H1 (cell line): ENCODE results near the gene C1QTNF1. TPM values are rescaled to one million over a fixed set of nuclear protein-coding genes. Genes with fewer than 3 reads are reported as not detected.

Experiments used
- CTCF ChIA-PET: fragments of 300-600 bp; sonication (Branson Sonifier 250); formaldehyde crosslinking; loops from one replicate; lab custom pipeline; 2021; ENCODE audit not compliant: partially characterized antibody; lab: Charles Lee
- POLR2A ChIA-PET: fragments of 300-600 bp; sonication (Branson Sonifier 250); formaldehyde crosslinking; loops from one replicate; lab custom pipeline; 2021; ENCODE audit warnings: inconsistent platforms; ENCODE audit not compliant: partially characterized antibody; lab: Charles Lee
- DNase-seq, 2 experiments: peaks; one replicate each; pipeline versions ENCODE4 v3.0.0 to v3.0.0-alpha.2; 2010 to 2022; ENCODE audit warnings: low spot score in 2 of 2, low read depth in 1 of 2, mixed read lengths in 1 of 2
- FAIRE-seq: peaks from 2 replicates; lab custom pipeline; 2011; peaks lifted over from hg19 to GRCh38; lab: Jason Lieb, UNC
- H2AFZ ChIP-seq: 2 replicates; pipeline ENCODE4 v1.8.1; 2012; ENCODE audit warnings: low read length, inconsistent platforms
- H2AK5ac ChIP-seq: 2 replicates; pipeline ENCODE4 v1.6.1; 2013; ENCODE audit warnings: low read depth, low read length
- H2BK120ac ChIP-seq: replicated peaks from 2 replicates; pipeline ENCODE3; 2013; ENCODE audit warnings: low read depth, low read length, inconsistent platforms
- H2BK12ac ChIP-seq: 2 replicates; pipeline ENCODE4 v1.6.1; 2013; ENCODE audit warnings: low read depth, low read length
- H2BK15ac ChIP-seq: 2 replicates; pipeline ENCODE4 v1.6.1; 2013; ENCODE audit warnings: low read length
- H2BK20ac ChIP-seq: 2 replicates; pipeline ENCODE4 v1.6.1; 2013; ENCODE audit warnings: low read length
- H2BK5ac ChIP-seq: 2 replicates; pipeline ENCODE4 v1.6.1; 2013; ENCODE audit warnings: low read depth, low read length
- H3K14ac ChIP-seq: 2 replicates; pipeline ENCODE4 v1.6.1; 2013; ENCODE audit warnings: inconsistent platforms; ENCODE audit not compliant: insufficient read length
- H3K18ac ChIP-seq: 2 replicates; pipeline ENCODE4 v1.6.1; 2013; ENCODE audit warnings: low read length; ENCODE audit errors: extremely low read depth
- H3K23ac ChIP-seq: 2 replicates; pipeline ENCODE4 v1.6.1; 2013; ENCODE audit warnings: inconsistent platforms; ENCODE audit not compliant: insufficient read length
- H3K23me2 ChIP-seq: 2 replicates; pipeline ENCODE4 v1.6.1; 2013; ENCODE audit warnings: low read depth, low read length
- H3K27ac ChIP-seq: 2 replicates; pipeline ENCODE4 v1.6.1; 2011; ENCODE audit warnings: low read depth, low read length, inconsistent platforms
- H3K27me3 ChIP-seq, 4 experiments: replicated peaks in 1 of 4; 1 replicate in 1 of 4; 2 replicates in 3 of 4; pipeline versions ENCODE4 v1.6.1 to v1.8.1; 2011 to 2013; ENCODE audit warnings: low read length in 3 of 4, mild to moderate bottlenecking in 3 of 4, inconsistent platforms in 2 of 4, mixed read lengths in 2 of 4, moderate library complexity in 1 of 4; ENCODE audit not compliant: control insufficient read depth in 3 of 4, insufficient read depth in 3 of 4; ENCODE audit errors: extremely low read depth in 1 of 4
- H3K36me3 ChIP-seq, 4 experiments: 2 replicates each; pipeline versions ENCODE4 v1.6.1 to v1.8.1; 2011 to 2013; ENCODE audit warnings: mild to moderate bottlenecking in 4 of 4, low read length in 3 of 4, moderate library complexity in 2 of 4, control low read depth in 1 of 4, inconsistent platforms in 1 of 4; ENCODE audit not compliant: insufficient read depth in 4 of 4, control insufficient read depth in 2 of 4
- H3K4ac ChIP-seq: replicated peaks from 2 replicates; pipeline ENCODE3; 2013; ENCODE audit warnings: low read length, low read depth, mixed read lengths, inconsistent platforms; ENCODE audit not compliant: insufficient read length
- H3K4me1 ChIP-seq, 4 experiments: replicated peaks in 1 of 4; 1 replicate in 1 of 4; 2 replicates in 3 of 4; pipeline versions ENCODE4 v1.6.1 to v1.8.1; 2011 to 2013; ENCODE audit warnings: low read length in 3 of 4, inconsistent platforms in 2 of 4, mixed read lengths in 1 of 4; ENCODE audit not compliant: insufficient read depth in 4 of 4, control insufficient read depth in 3 of 4
- H3K4me2 ChIP-seq, 2 experiments: 2 replicates each; pipeline versions ENCODE4 v1.6.1 to v1.8.1; 2011 to 2013; ENCODE audit warnings: low read depth in 2 of 2, low read length in 2 of 2, control low read depth in 1 of 2, inconsistent platforms in 1 of 2, mild to moderate bottlenecking in 1 of 2; ENCODE audit not compliant: insufficient read depth in 1 of 2
- H3K4me3 ChIP-seq, 4 experiments: fragments of 200-600, 300-600 bp in 1 of 4; sonication (generic), shearing (Covaris generic), sonication (Bioruptor Twin) in 1 of 4; 2 replicates each; pipeline versions ENCODE4 v1.5.1 to v1.8.1; 2011 to 2016; ENCODE audit warnings: low read length in 4 of 4, low read depth in 3 of 4, control low read depth in 2 of 4, inconsistent platforms in 2 of 4, mild to moderate bottlenecking in 2 of 4, mixed read lengths in 1 of 4, moderate library complexity in 1 of 4; ENCODE audit not compliant: insufficient read depth in 2 of 4; ENCODE audit errors: extremely low read depth in 1 of 4
- H3K56ac ChIP-seq: replicated peaks from 2 replicates; pipeline ENCODE3; 2013; ENCODE audit warnings: low read depth, mild to moderate bottlenecking, mixed read lengths, low read length, inconsistent platforms; ENCODE audit not compliant: insufficient read length
- H3K79me1 ChIP-seq: 2 replicates; pipeline ENCODE4 v1.6.1; 2013; ENCODE audit warnings: low read depth, low read length, control low read depth
- H3K79me2 ChIP-seq, 2 experiments: 2 replicates each; pipeline versions ENCODE4 v1.6.1 to v1.8.1; 2012 to 2013; ENCODE audit warnings: low read length in 2 of 2, mild to moderate bottlenecking in 2 of 2, inconsistent platforms in 1 of 2; ENCODE audit not compliant: insufficient read depth in 2 of 2, control insufficient read depth in 1 of 2
- H3K9ac ChIP-seq, 4 experiments: replicated peaks in 1 of 4; 1 replicate in 1 of 4; 2 replicates in 3 of 4; pipeline versions ENCODE4 v1.6.1 to v1.8.1; 2011 to 2013; ENCODE audit warnings: low read depth in 3 of 4, low read length in 3 of 4, control low read depth in 2 of 4, mild to moderate bottlenecking in 2 of 4, moderate library complexity in 2 of 4, inconsistent platforms in 1 of 4; ENCODE audit errors: extremely low read depth in 1 of 4
- H3K9me3 ChIP-seq, 2 experiments: 2 replicates each; pipeline versions ENCODE4 v1.6.1 to v1.8.1; 2012 to 2013; ENCODE audit warnings: mild to moderate bottlenecking in 2 of 2, moderate library complexity in 2 of 2, control low read depth in 1 of 2, inconsistent platforms in 1 of 2, low read depth in 1 of 2, low read length in 1 of 2, mixed read lengths in 1 of 2; ENCODE audit not compliant: insufficient read depth in 2 of 2
- H4K20me1 ChIP-seq, 2 experiments: replicated peaks in 1 of 2; 2 replicates each; pipeline versions ENCODE3 to v1.8.1; 2011 to 2013; ENCODE audit warnings: inconsistent platforms in 2 of 2, low read length in 2 of 2, mild to moderate bottlenecking in 1 of 2; ENCODE audit not compliant: insufficient read depth in 2 of 2, control insufficient read depth in 1 of 2
- H4K5ac ChIP-seq: 2 replicates; pipeline ENCODE4 v1.6.1; 2013; ENCODE audit warnings: low read length, low read depth, mixed read lengths, inconsistent platforms; ENCODE audit not compliant: insufficient read length
- H4K8ac ChIP-seq: 2 replicates; pipeline ENCODE4 v1.8.0; 2013; ENCODE audit warnings: mild to moderate bottlenecking, moderate library complexity, low read length, inconsistent platforms; ENCODE audit not compliant: insufficient read depth; ENCODE audit errors: extremely low read depth
- H4K91ac ChIP-seq: replicated peaks from 2 replicates; pipeline ENCODE3; 2013; ENCODE audit warnings: low read length, mixed read lengths, inconsistent platforms; ENCODE audit not compliant: insufficient read length
- NRF1 ChIP-seq: IDR thresholded peaks from 2 replicates; pipeline ENCODE4 v1.6.1; 2011; ENCODE audit warnings: mild to moderate bottlenecking, low read depth, low read length, improper control_type of control experiment
- WGBS, 2 experiments: shearing (Covaris generic) in 1 of 2; methylation state at CpG; one replicate each; pipeline versions ENCODE4 v1.1.6 to v1.1.7; 2013 to 2015; ENCODE audit warnings: low lambda C conversion rate in 2 of 2, mixed read lengths in 2 of 2, inconsistent platforms in 1 of 2, low coverage in 1 of 2, missing lambda C conversion rate in 1 of 2; ENCODE audit not compliant: insufficient replicate concordance in 2 of 2, insufficient coverage in 1 of 2, insufficient read length in 1 of 2; ENCODE audit errors: extremely low coverage in 1 of 2, missing lambda C conversion rate in 1 of 2; 5-methylcytosine and 5-hydroxymethylcytosine counted together
- polyA plus RNA-seq, 7 experiments: library from polyadenylated mRNA; depleted of rRNA in 3 of 7; stranded (reverse) in 5 of 7; unstranded in 2 of 7; fragments of >200 nt in 5 of 7; fragments of 200-250 nt in 2 of 7; gene quantifications; 1 replicate in 5 of 7; 2 replicates in 1 of 7; 4 replicates in 1 of 7; pipeline versions ENCODE4 v1.2.1 to v1.2.3, GENCODE V29; 2011 to 2013; ENCODE audit warnings: missing spikeins in 2 of 7, mixed read lengths in 2 of 7
- total RNA-seq: library from RNA; stranded (reverse); fragmentation: NEBNext Ultra II Directional; extraction: Animal tissue kit (Norgen Biotek cat#: 25700); gene quantifications from 2 replicates; pipeline ENCODE4 v1.2.1, GENCODE V29; 2021

The C1QTNF1 gene
- total and polyA plus RNA-seq, 2 of the 8 experiments (the other 6 are each of a cell fraction or from before 2014, with no cell fraction given): 1.5 to 2.5 TPM

- no peak overlapping the region for H4K5ac ChIP-seq
- H2BK15ac ChIP-seq: no peak overlapping the region
- H3K9ac ChIP-seq: no peak overlapping the region; a peak in 1 of 7 replicates
- no peak overlapping the region for H3K27ac ChIP-seq
- peaks cover 0 to 8% of the 10 kb centered on the region in 2 experiments; a peak in 3 of 4 replicates for H3K9me3 ChIP-seq
- no peak overlapping the region for H2BK120ac ChIP-seq
- H3K36me3 ChIP-seq: no peaks in the 10 kb centered on the region
- H3K27me3 ChIP-seq: no peaks in the 10 kb centered on the region; a peak in 4 of 7 replicates
- H2BK5ac ChIP-seq: no peak overlapping the region
- no peak overlapping the region for H3K23ac ChIP-seq
- H3K56ac ChIP-seq: no peak overlapping the region
- no peaks in the 10 kb centered on the region for H4K20me1 ChIP-seq
- no peak overlapping the region for H2BK20ac ChIP-seq
- TF ChIP-seq NRF1: no peak
- no peaks in the 10 kb centered on the region for H3K79me2 ChIP-seq
- no peak overlapping the region for H4K8ac ChIP-seq
- DNase-seq (no peak), FAIRE-seq (no peak)
- no peak overlapping the region for H3K14ac ChIP-seq
- no peaks in the 10 kb centered on the region for H3K23me2 ChIP-seq
- no peak overlapping the region for H3K18ac ChIP-seq
- H2AFZ ChIP-seq: no peak overlapping the region
- H3K4me2 ChIP-seq: no peak overlapping the region
- H3K4me3 ChIP-seq: no peak overlapping the region
- no peaks in the 10 kb centered on the region for H3K4me1 ChIP-seq
- ChIA-PET POLR2A (no interaction called here), CTCF (interaction anchor here (1.2 to 2.9 kb wide), 2 partner anchors 10 to 27 kb away, joined by 4 to 21 read pairs; no protein-coding TSS in a partner anchor)
- no peaks in the 10 kb centered on the region for H3K79me1 ChIP-seq
- no peak overlapping the region for H3K4ac ChIP-seq
- H2BK12ac ChIP-seq: no peak overlapping the region
- no peak overlapping the region for H2AK5ac ChIP-seq
- WGBS, 2 experiments: 92% methylated on average over 5 of the region's 5 CpGs; no CpG with 5 or more reads in 1 of the 2 experiments
- H4K91ac ChIP-seq: no peak overlapping the region
Observed at GRCh38 chr17:79055197-79055596, 31.2 kb downstream of the C1QTNF1 start.
